HEK293 (cell line): Measurements from ENCODE around the gene CD81.

Source experiments
- BCL11A ChIP-seq: fragments of 450-650 bp; formaldehyde crosslinking; IDR thresholded peaks from 2 replicates; pipeline ENCODE4 v1.5.1; 2016; ENCODE audit warnings: low read depth, missing biosample characterization, missing genetic modification characterization
- GLIS1 ChIP-seq: fragments of 450-650 bp; formaldehyde crosslinking; IDR thresholded peaks from 2 replicates; pipeline ENCODE4 v1.5.1; 2016; ENCODE audit warnings: missing biosample characterization, missing genetic modification characterization
- HOXC10 ChIP-seq: sonication (generic); formaldehyde crosslinking; IDR thresholded peaks from 2 replicates; pipeline ENCODE4 v1.8.1; 2023; ENCODE audit warnings: mild to moderate bottlenecking, missing genetic modification reagents
- MEIS1 ChIP-seq: sonication (generic); formaldehyde crosslinking; IDR thresholded peaks from 2 replicates; pipeline ENCODE4 v1.8.1; 2022; ENCODE audit warnings: missing genetic modification reagents, mild to moderate bottlenecking, borderline replicate concordance
- TRIM28 ChIP-seq: IDR thresholded peaks from 2 replicates; pipeline ENCODE4 v1.6.1; 2011; ENCODE audit warnings: low read length, control low read depth, borderline replicate concordance
- YY2 ChIP-seq: fragments of 450-650 bp; formaldehyde crosslinking; IDR thresholded peaks from 2 replicates; pipeline ENCODE4 v1.5.1; 2016; ENCODE audit warnings: missing biosample characterization, missing genetic modification characterization
- ZBTB17 ChIP-seq: fragments of 450-650 bp; formaldehyde crosslinking; IDR thresholded peaks from 2 replicates; pipeline ENCODE4 v1.5.1; 2016; ENCODE audit warnings: missing biosample characterization, missing genetic modification characterization
- ZBTB21 ChIP-seq: fragments of 450-650 bp; formaldehyde crosslinking; IDR thresholded peaks from 2 replicates; pipeline ENCODE4 v1.5.1; 2017; ENCODE audit warnings: missing biosample characterization, missing genetic modification characterization
- ZBTB8A ChIP-seq: fragments of 450-650 bp; formaldehyde crosslinking; IDR thresholded peaks from 2 replicates; pipeline ENCODE4 v1.5.1; 2016; ENCODE audit warnings: missing biosample characterization, missing genetic modification characterization
- ZNF10 ChIP-seq: fragments of 450-650 bp; formaldehyde crosslinking; IDR thresholded peaks from 2 replicates; pipeline ENCODE4 v1.5.1; 2017; ENCODE audit warnings: missing biosample characterization, missing genetic modification characterization
- ZNF266 ChIP-seq: fragments of 450-650 bp; formaldehyde crosslinking; IDR thresholded peaks from 2 replicates; pipeline ENCODE4 v1.5.1; 2016; ENCODE audit warnings: missing biosample characterization, missing genetic modification characterization, low read depth
- ZNF335 ChIP-seq: fragments of 450-650 bp; formaldehyde crosslinking; conservative IDR thresholded peaks from 2 replicates; pipeline ENCODE4 v1.5.1; 2016; ENCODE audit warnings: missing biosample characterization, missing genetic modification characterization
- ZNF354C ChIP-seq: fragments of 450-650 bp; formaldehyde crosslinking; IDR thresholded peaks from 2 replicates; pipeline ENCODE4 v1.5.1; 2016; ENCODE audit warnings: missing biosample characterization, missing genetic modification characterization, low read depth, borderline replicate concordance
- ZNF394 ChIP-seq: fragments of 450-650 bp; formaldehyde crosslinking; IDR thresholded peaks from 2 replicates; pipeline ENCODE4 v1.5.1; 2016; ENCODE audit warnings: missing biosample characterization, missing genetic modification characterization, mild to moderate bottlenecking, moderate library complexity, borderline replicate concordance
- ZNF501 ChIP-seq: fragments of 450-650 bp; formaldehyde crosslinking; IDR thresholded peaks from 2 replicates; pipeline ENCODE4 v1.5.1; 2016; ENCODE audit warnings: missing biosample characterization, missing genetic modification characterization
- ZNF560 ChIP-seq: fragments of 450-650 bp; formaldehyde crosslinking; IDR thresholded peaks from 2 replicates; pipeline ENCODE4 v1.5.1; 2017; ENCODE audit warnings: missing biosample characterization, missing genetic modification characterization, borderline replicate concordance
- ZNF580 ChIP-seq: fragments of 450-650 bp; formaldehyde crosslinking; IDR thresholded peaks from 2 replicates; pipeline ENCODE4 v1.5.1; 2016; ENCODE audit warnings: missing biosample characterization, missing genetic modification characterization
- ZNF624 ChIP-seq: fragments of 450-650 bp; formaldehyde crosslinking; IDR thresholded peaks from 2 replicates; pipeline ENCODE4 v1.5.1; 2017; ENCODE audit warnings: missing biosample characterization, missing genetic modification characterization
- ZNF626 ChIP-seq: fragments of 450-650 bp; sonication (Bioruptor Pico); formaldehyde crosslinking; IDR thresholded peaks from 2 replicates; pipeline ENCODE4 v1.5.1; 2018; ENCODE audit warnings: missing biosample characterization, missing genetic modification characterization, inconsistent platforms
- ZNF654 ChIP-seq: fragments of 450-650 bp; formaldehyde crosslinking; IDR thresholded peaks from 2 replicates; pipeline ENCODE4 v1.5.1; 2016; ENCODE audit warnings: low read depth, missing biosample characterization, missing genetic modification characterization
- ZNF658 ChIP-seq: fragments of 450-650 bp; formaldehyde crosslinking; IDR thresholded peaks from 2 replicates; pipeline ENCODE4; 2016; ENCODE audit warnings: missing biosample characterization, missing genetic modification characterization
- ZNF660 ChIP-seq: fragments of 450-650 bp; IDR thresholded peaks from 2 replicates; pipeline ENCODE4 v1.5.1; 2018; ENCODE audit warnings: missing biosample characterization, mild to moderate bottlenecking, missing genetic modification characterization
- ZNF707 ChIP-seq: fragments of 450-650 bp; formaldehyde crosslinking; IDR thresholded peaks from 2 replicates; pipeline ENCODE4 v1.5.1; 2016; ENCODE audit warnings: missing biosample characterization, missing genetic modification characterization
- ZNF76 ChIP-seq: fragments of 450-650 bp; formaldehyde crosslinking; IDR thresholded peaks from 2 replicates; pipeline ENCODE4; 2016; ENCODE audit warnings: low read depth, missing biosample characterization, missing genetic modification characterization, borderline replicate concordance
- ZNF776 ChIP-seq: fragments of 450-650 bp; formaldehyde crosslinking; IDR thresholded peaks from 2 replicates; pipeline ENCODE4 v1.5.0; 2017; ENCODE audit warnings: missing biosample characterization, missing genetic modification characterization, borderline replicate concordance
- ZNF785 ChIP-seq: fragments of 450-650 bp; formaldehyde crosslinking; IDR thresholded peaks from 2 replicates; pipeline ENCODE4 v1.5.1; 2016; ENCODE audit warnings: missing biosample characterization, missing genetic modification characterization
- ZNF843 ChIP-seq: fragments of 450-650 bp; formaldehyde crosslinking; IDR thresholded peaks from 2 replicates; pipeline ENCODE4 v1.5.1; 2016; ENCODE audit warnings: missing biosample characterization, missing genetic modification characterization
- ZSCAN30 ChIP-seq: fragments of 450-650 bp; IDR thresholded peaks from 2 replicates; pipeline ENCODE4 v1.5.1; 2018; ENCODE audit warnings: missing biosample characterization, mild to moderate bottlenecking, missing genetic modification characterization, moderate library complexity
- TF ChIP-seq, protein P1 (sequence below): fragments of 450-650 bp; formaldehyde crosslinking; IDR thresholded peaks from 2 replicates; pipeline ENCODE4 v1.5.1; 2016; ENCODE audit warnings: missing biosample characterization, missing genetic modification characterization
- TF ChIP-seq, protein P2 (sequence below): fragments of 450-650 bp; formaldehyde crosslinking; IDR thresholded peaks from 2 replicates; pipeline ENCODE4 v1.5.1; 2016; ENCODE audit warnings: missing biosample characterization, missing genetic modification characterization
- TF ChIP-seq, protein P3 (sequence below): fragments of 450-650 bp; formaldehyde crosslinking; IDR thresholded peaks from 2 replicates; pipeline ENCODE4 v1.5.1; 2016; ENCODE audit warnings: missing biosample characterization, missing genetic modification characterization
- TF ChIP-seq, protein P4 (sequence below): fragments of 450-650 bp; formaldehyde crosslinking; IDR thresholded peaks from 2 replicates; pipeline ENCODE4 v1.5.1; 2016; ENCODE audit warnings: missing biosample characterization, missing genetic modification characterization

The CD81 gene

GRCh38 chr11:2400069-2400761 is 23.1 kb downstream of the CD81 start, which contains the start of gene TSSC4 (continued):
- TF ChIP-seq ZBTB21 (tag by site-specific recombination) (peak; percentile 99), ZNF354C (tag by site-specific recombination) (no peak), YY2 (0 out of 2 replicates have a peak, but pooled peaks have one; percentile 39), ZNF707 (tag by site-specific recombination) (no peak), ZNF10 (tag by site-specific recombination) (0 out of 2 replicates have a peak, but pooled peaks have one; percentile 15), ZNF76 (tag by site-specific recombination) (peak; percentile 98), ZBTB8A (peak; percentile 39; the same call in 1 of the 2 replicates), ZNF785 (no peak), ZNF843 (tag by site-specific recombination) (peak; percentile 12; the same call in 1 of the 2 replicates), HOXC10 (CRISPR knock-in tag) (0 out of 2 replicates have a peak, but pooled peaks have one; percentile 9), ZNF654 (tag by site-specific recombination) (peak; percentile 21), TRIM28 (peak; percentile 55; the same call in 1 of the 2 replicates), BCL11A (tag by site-specific recombination) (no peak), ZNF501 (tag by site-specific recombination) (peak; percentile 79), ZNF335 (peak; percentile 88), ZNF626 (tag by site-specific recombination) (no peak), GLIS1 (tag by site-specific recombination) (0 out of 2 replicates have a peak, but pooled peaks have one; percentile 29), MEIS1 (CRISPR knock-in tag) (no peak), ZNF658 (no peak), ZNF580 (tag by site-specific recombination) (peak; percentile 100), ZNF394 (peak; percentile 50; the same call in 1 of the 2 replicates), ZSCAN30 (tag by site-specific recombination) (0 out of 2 replicates have a peak, but pooled peaks have one; percentile 48), ZNF776 (no peak), ZNF624 (tag by site-specific recombination) (no peak), ZBTB17 (peak; percentile 87), ZNF266 (no peak), ZNF560 (tag by site-specific recombination) (no peak), ZNF660 (tag by site-specific recombination) (peak; percentile 68; the same call in 1 of the 2 replicates)
- TF ChIP-seq, protein P1, sequence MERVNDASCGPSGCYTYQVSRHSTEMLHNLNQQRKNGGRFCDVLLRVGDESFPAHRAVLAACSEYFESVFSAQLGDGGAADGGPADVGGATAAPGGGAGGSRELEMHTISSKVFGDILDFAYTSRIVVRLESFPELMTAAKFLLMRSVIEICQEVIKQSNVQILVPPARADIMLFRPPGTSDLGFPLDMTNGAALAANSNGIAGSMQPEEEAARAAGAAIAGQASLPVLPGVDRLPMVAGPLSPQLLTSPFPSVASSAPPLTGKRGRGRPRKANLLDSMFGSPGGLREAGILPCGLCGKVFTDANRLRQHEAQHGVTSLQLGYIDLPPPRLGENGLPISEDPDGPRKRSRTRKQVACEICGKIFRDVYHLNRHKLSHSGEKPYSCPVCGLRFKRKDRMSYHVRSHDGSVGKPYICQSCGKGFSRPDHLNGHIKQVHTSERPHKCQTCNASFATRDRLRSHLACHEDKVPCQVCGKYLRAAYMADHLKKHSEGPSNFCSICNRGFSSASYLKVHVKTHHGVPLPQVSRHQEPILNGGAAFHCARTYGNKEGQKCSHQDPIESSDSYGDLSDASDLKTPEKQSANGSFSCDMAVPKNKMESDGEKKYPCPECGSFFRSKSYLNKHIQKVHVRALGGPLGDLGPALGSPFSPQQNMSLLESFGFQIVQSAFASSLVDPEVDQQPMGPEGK (tag by site-specific recombination), result peak; percentile 75
- TF ChIP-seq, protein P2, sequence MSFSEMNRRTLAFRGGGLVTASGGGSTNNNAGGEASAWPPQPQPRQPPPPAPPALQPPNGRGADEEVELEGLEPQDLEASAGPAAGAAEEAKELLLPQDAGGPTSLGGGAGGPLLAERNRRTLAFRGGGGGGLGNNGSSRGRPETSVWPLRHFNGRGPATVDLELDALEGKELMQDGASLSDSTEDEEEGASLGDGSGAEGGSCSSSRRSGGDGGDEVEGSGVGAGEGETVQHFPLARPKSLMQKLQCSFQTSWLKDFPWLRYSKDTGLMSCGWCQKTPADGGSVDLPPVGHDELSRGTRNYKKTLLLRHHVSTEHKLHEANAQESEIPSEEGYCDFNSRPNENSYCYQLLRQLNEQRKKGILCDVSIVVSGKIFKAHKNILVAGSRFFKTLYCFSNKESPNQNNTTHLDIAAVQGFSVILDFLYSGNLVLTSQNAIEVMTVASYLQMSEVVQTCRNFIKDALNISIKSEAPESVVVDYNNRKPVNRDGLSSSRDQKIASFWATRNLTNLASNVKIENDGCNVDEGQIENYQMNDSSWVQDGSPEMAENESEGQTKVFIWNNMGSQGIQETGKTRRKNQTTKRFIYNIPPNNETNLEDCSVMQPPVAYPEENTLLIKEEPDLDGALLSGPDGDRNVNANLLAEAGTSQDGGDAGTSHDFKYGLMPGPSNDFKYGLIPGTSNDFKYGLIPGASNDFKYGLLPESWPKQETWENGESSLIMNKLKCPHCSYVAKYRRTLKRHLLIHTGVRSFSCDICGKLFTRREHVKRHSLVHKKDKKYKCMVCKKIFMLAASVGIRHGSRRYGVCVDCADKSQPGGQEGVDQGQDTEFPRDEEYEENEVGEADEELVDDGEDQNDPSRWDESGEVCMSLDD (tag by site-specific recombination), result peak; percentile 88
- TF ChIP-seq, protein P3, sequence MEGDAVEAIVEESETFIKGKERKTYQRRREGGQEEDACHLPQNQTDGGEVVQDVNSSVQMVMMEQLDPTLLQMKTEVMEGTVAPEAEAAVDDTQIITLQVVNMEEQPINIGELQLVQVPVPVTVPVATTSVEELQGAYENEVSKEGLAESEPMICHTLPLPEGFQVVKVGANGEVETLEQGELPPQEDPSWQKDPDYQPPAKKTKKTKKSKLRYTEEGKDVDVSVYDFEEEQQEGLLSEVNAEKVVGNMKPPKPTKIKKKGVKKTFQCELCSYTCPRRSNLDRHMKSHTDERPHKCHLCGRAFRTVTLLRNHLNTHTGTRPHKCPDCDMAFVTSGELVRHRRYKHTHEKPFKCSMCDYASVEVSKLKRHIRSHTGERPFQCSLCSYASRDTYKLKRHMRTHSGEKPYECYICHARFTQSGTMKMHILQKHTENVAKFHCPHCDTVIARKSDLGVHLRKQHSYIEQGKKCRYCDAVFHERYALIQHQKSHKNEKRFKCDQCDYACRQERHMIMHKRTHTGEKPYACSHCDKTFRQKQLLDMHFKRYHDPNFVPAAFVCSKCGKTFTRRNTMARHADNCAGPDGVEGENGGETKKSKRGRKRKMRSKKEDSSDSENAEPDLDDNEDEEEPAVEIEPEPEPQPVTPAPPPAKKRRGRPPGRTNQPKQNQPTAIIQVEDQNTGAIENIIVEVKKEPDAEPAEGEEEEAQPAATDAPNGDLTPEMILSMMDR (tag by site-specific recombination), result peak; percentile 97
- TF ChIP-seq, protein P4, sequence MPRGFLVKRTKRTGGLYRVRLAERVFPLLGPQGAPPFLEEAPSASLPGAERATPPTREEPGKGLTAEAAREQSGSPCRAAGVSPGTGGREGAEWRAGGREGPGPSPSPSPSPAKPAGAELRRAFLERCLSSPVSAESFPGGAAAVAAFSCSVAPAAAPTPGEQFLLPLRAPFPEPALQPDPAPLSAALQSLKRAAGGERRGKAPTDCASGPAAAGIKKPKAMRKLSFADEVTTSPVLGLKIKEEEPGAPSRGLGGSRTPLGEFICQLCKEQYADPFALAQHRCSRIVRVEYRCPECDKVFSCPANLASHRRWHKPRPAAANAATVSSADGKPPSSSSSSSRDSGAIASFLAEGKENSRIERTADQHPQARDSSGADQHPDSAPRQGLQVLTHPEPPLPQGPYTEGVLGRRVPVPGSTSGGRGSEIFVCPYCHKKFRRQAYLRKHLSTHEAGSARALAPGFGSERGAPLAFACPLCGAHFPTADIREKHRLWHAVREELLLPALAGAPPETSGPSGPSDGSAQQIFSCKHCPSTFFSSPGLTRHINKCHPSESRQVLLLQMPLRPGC, result 0 out of 2 replicates have a peak, but pooled peaks have one; percentile 22
